ENCODE results near the gene RAET1G.

DNA sequence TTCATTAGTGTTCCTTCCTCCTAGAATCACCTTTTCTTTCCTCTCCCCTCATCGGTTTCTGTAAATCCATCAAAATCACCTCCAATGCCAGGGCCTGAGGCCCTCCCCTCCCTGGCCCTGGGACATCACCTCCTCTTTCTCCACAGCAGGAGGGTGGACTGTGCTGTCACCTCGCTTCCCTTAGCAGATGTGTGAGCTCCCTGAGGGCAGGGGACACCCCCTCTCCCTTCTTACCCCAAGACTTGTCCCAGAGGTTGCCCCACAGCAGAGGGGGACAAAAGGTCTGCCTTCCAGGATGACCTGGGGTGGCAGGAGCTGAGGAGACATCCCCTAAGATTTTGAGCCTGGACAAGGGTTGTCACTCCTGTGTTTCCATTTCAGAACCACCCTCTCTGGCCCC, 46.7 kb upstream of the RAET1G start:
- TF ChIP-seq, protein P1, sequence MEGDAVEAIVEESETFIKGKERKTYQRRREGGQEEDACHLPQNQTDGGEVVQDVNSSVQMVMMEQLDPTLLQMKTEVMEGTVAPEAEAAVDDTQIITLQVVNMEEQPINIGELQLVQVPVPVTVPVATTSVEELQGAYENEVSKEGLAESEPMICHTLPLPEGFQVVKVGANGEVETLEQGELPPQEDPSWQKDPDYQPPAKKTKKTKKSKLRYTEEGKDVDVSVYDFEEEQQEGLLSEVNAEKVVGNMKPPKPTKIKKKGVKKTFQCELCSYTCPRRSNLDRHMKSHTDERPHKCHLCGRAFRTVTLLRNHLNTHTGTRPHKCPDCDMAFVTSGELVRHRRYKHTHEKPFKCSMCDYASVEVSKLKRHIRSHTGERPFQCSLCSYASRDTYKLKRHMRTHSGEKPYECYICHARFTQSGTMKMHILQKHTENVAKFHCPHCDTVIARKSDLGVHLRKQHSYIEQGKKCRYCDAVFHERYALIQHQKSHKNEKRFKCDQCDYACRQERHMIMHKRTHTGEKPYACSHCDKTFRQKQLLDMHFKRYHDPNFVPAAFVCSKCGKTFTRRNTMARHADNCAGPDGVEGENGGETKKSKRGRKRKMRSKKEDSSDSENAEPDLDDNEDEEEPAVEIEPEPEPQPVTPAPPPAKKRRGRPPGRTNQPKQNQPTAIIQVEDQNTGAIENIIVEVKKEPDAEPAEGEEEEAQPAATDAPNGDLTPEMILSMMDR (conservative IDR thresholded peaks at IDR 0.05; ENCODE audit: low read length): no peak
- TF ChIP-seq EZH2phosphoT487 (IDR thresholded peaks at IDR 0.05; ENCODE audit: borderline replicate concordance, low read depth, low read length): no peak

Measured in OCI-LY7 (cell line).